Measurements from ENCODE around the gene SHE. TPM values are rescaled to one million over a fixed set of nuclear protein-coding genes. Genes with fewer than 3 reads are reported as not detected.

Gene SHE
- total and polyA plus RNA-seq, 2 donors (not counting 3 experiments of a cell fraction or from before 2014, with no cell fraction given): 30.1 to 52.7 TPM

- dilution Hi-C loops (cut with MboI; ENCODE audit: extremely low pct_ligation_motif_present, low sequenced_read_pairs) (no loop called here), intact Hi-C loops (cut with micrococcal nuclease) (no loop called here)
- no peaks in the 10 kb centered on the region for H3K9me1 ChIP-seq (replicated peaks; ENCODE audit: control insufficient read depth, extremely low read depth, insufficient read depth, low read length)
- no peaks in the 10 kb centered on the region for H3K79me2 ChIP-seq (ENCODE audit: control insufficient read depth, insufficient read depth, low read length)
- DNase-seq (ENCODE audit: low read depth, low spot score) (no peak), FAIRE-seq (no peak)
- H3K9me3 ChIP-seq (replicated peaks; ENCODE audit: control insufficient read depth, insufficient read depth, low read length): no peaks in the 10 kb centered on the region
- no peak overlapping the region for H3K27ac ChIP-seq (ENCODE audit: insufficient read depth, low read depth, low read length)
- no peak overlapping the region for H2AFZ ChIP-seq (ENCODE audit: low read depth, low read length)
- H3K4me2 ChIP-seq (ENCODE audit: insufficient read depth, low read length): no peak overlapping the region
- no TSS peak for BruUV-seq (replicated peaks)
- no peak overlapping the region for H3K4me3 ChIP-seq (replicated peaks in 1 of 3; ENCODE audit: insufficient read depth in 1 of 3, low read depth in 1 of 3, low read length in 3 of 3)
- no peaks in the 10 kb centered on the region for H3K4me1 ChIP-seq (ENCODE audit: control insufficient read depth, extremely low read depth, insufficient read depth, low read length)
- H3K36me3 ChIP-seq (ENCODE audit: control insufficient read depth in 2 of 2, extremely low read depth in 1 of 2, insufficient read depth in 2 of 2, low read length in 2 of 2): no peaks in the 10 kb centered on the region
- H4K20me1 ChIP-seq (replicated peaks; ENCODE audit: control insufficient read depth, extremely low read depth, insufficient read depth, low read length): no peaks in the 10 kb centered on the region
- H3K9ac ChIP-seq (replicated peaks; ENCODE audit: extremely low read depth, insufficient read depth, low read length): no peak overlapping the region
- ChIA-PET CTCF (no interaction called here), POLR2A (no interaction called here)
- H3K27me3 ChIP-seq (ENCODE audit: control insufficient read depth in 2 of 2, insufficient read depth in 2 of 2, low read length in 2 of 2): no peaks in the 10 kb centered on the region
- TF ChIP-seq MAX (IDR thresholded peaks at IDR 0.05; ENCODE audit: insufficient read depth, insufficient read length) (no peak), CTCF (IDR thresholded peaks at IDR 0.05; ENCODE audit: extremely low read depth in 1 of 2, insufficient read depth in 1 of 2, low read depth in 1 of 2, low read length in 2 of 2) (no peak), JUN (IDR thresholded peaks at IDR 0.05; ENCODE audit: borderline replicate concordance, insufficient read depth, insufficient read length, low read depth) (no peak), GATA2 (IDR thresholded peaks at IDR 0.05; ENCODE audit: insufficient read depth, insufficient read length, low read depth, low read length) (no peak), EZH2 (IDR thresholded peaks at IDR 0.05; ENCODE audit: borderline replicate concordance, low read depth, low read length, severe bottlenecking) (no peak), POLR2A (IDR thresholded peaks at IDR 0.05; ENCODE audit: low read depth, low read length) (no peak), MYC (IDR thresholded peaks at IDR 0.05; ENCODE audit: low read depth, low read length) (no peak), FOS (IDR thresholded peaks at IDR 0.05; ENCODE audit: borderline replicate concordance, insufficient read depth, low read length) (no peak), POLR2AphosphoS5 (IDR thresholded peaks at IDR 0.05; ENCODE audit: insufficient read depth, low read depth, low read length) (no peak)
These were observed 11.9 kb upstream of the SHE start for GRCh38 chr1:154514066-154514553.
